Left ventricle myocardium inferior (tissue), 1 donor: ENCODE measurements around the gene TBCD. TPM values are rescaled to one million over a fixed set of nuclear protein-coding genes. Genes with fewer than 3 reads are reported as not detected.
A peak's percentile ranks its signal among the peaks of the same experiment; 100 is the strongest.
"Not testable (repeated sequence)": the region's sequence is repeated elsewhere in the genome, so short reads cannot be mapped to it uniquely, and the experiment has no call there.

Source experiments
- DNase-seq: peaks from one replicate; pipeline ENCODE4 v3.0.0-alpha.2; 2020
- H3K27ac ChIP-seq: fragments of 200-600 bp; replicated peaks from 2 replicates; pipeline ENCODE4 v1.8.0; 2021
- H3K27me3 ChIP-seq: fragments of 200-600 bp; 2 replicates; pipeline ENCODE4 v1.8.0; 2021; ENCODE audit warnings: low read depth
- H3K36me3 ChIP-seq: fragments of 200-600 bp; 2 replicates; pipeline ENCODE4 v1.8.0; 2021
- H3K4me1 ChIP-seq: fragments of 200-600 bp; 2 replicates; pipeline ENCODE4 v1.8.0; 2021
- H3K4me3 ChIP-seq: fragments of 200-600 bp; 2 replicates; pipeline ENCODE4 v1.8.0; 2021; ENCODE audit warnings: mild to moderate bottlenecking, moderate library complexity
- H3K9me3 ChIP-seq: fragments of 200-600 bp; replicated peaks from 2 replicates; pipeline ENCODE4 v1.8.0; 2021
- CTCF ChIP-seq: fragments of 200-600 bp; IDR thresholded peaks from 2 replicates; pipeline ENCODE4 v1.8.0; 2021; ENCODE audit warnings: antibody characterized with exemption, mild to moderate bottlenecking, borderline replicate concordance
- intact Hi-C: fragments of 100-400 bp; cut with micrococcal nuclease; formaldehyde crosslinking; loops from one replicate; pipeline ENCODE4 v1.11.0; 2022
- total RNA-seq: library from RNA; stranded (reverse); fragmentation: NEBNext Ultra II Directional; extraction: Animal tissue kit (Norgen Biotek cat#: 25700); gene quantifications from one replicate; pipeline ENCODE4 v1.2.1, GENCODE V29; 2021
- donor health status: DM: no; HTN: yes; CAD: no; lungs with severe emphysema.

TBCD gene
- total RNA-seq, 1 donor from 2014 or later, result 48.0 TPM

GRCh38 chr17:82783498-82783897 lies 31.6 kb downstream of the TBCD start:
- no peaks in the 10 kb centered on the region for H3K9me3 ChIP-seq
- peaks cover 14% of the 10 kb centered on the region for H3K4me1 ChIP-seq
- H3K27me3 ChIP-seq, result no peaks in the 10 kb centered on the region
- peaks cover 21% of the 10 kb centered on the region for H3K36me3 ChIP-seq
- TF ChIP-seq CTCF, result no peak
- intact Hi-C loops, result loop anchor here (5.0 kb wide), 1 partner anchor 134 kb away; no protein-coding TSS in a partner anchor
- H3K27ac ChIP-seq, result peak overlapping the region; percentile 80
- no peak for DNase-seq
- no peak overlapping the region for H3K4me3 ChIP-seq

GRCh38 chr17:82785581-82785980 lies 33.7 kb downstream of the TBCD start:
- DNase-seq, H3K9me3 ChIP-seq, H3K27me3 ChIP-seq, H3K27ac ChIP-seq, H3K4me3 ChIP-seq, intact Hi-C loops: not testable (repeated sequence)
- Histone ChIP-seq H3K4me1 (peaks cover 14% of the 10 kb centered on the region), H3K36me3 (peaks cover 21% of the 10 kb centered on the region)

GRCh38 chr17:82786427-82786826 lies 34.6 kb downstream of the TBCD start:
- TF ChIP-seq CTCF, result no peak
- Histone ChIP-seq H3K4me3 (no peak overlapping the region), H3K9me3 (no peaks in the 10 kb centered on the region), H3K36me3 (peaks cover 24% of the 10 kb centered on the region), H3K4me1 (peaks cover 14% of the 10 kb centered on the region), H3K27ac (no peak overlapping the region), H3K27me3 (no peaks in the 10 kb centered on the region)
- intact Hi-C loops, result no loop called here
- DNase-seq, result no peak

- Histone ChIP-seq H3K27me3 (no peaks in the 10 kb centered on the region), H3K4me3 (no peak overlapping the region), H3K4me1 (peaks cover 10% of the 10 kb centered on the region), H3K9me3 (no peaks in the 10 kb centered on the region), H3K27ac (no peak overlapping the region), H3K36me3 (peaks cover 28% of the 10 kb centered on the region)
- intact Hi-C loops, result no loop called here
- no peak for DNase-seq
- TF ChIP-seq CTCF, result no peak
These were observed 35.4 kb downstream of the TBCD start for GRCh38 chr17:82787081-82787848.

GRCh38 chr17:82788206-82789001 lies 36.5 kb downstream of the TBCD start:
- intact Hi-C loops, result no loop called here
- H3K9me3 ChIP-seq, result no peaks in the 10 kb centered on the region
- TF ChIP-seq CTCF, result no peak
- peaks cover under 1% of the 10 kb centered on the region for H3K4me1 ChIP-seq
- H3K27me3 ChIP-seq, result no peaks in the 10 kb centered on the region
- H3K27ac ChIP-seq, result no peak overlapping the region
- H3K4me3 ChIP-seq, result no peak overlapping the region
- DNase-seq, result no peak
- peaks cover 19% of the 10 kb centered on the region for H3K36me3 ChIP-seq
